Tibial nerve (tissue), 4 donors: ENCODE data around the gene TBCA. TPM values are rescaled to one million over a fixed set of nuclear protein-coding genes. Genes with fewer than 3 reads are reported as not detected.
"Not testable (repeated sequence)": the region's sequence is repeated elsewhere in the genome, so short reads cannot be mapped to it uniquely, and the experiment has no call there.

Experiments
- DNase-seq, 2 donors: peaks; one replicate each; pipeline ENCODE4 v3.0.0-alpha.2; 2019; ENCODE audit warnings: low spot score in 2 of 2
- H3K27ac ChIP-seq, 4 donors: fragments of 200-600 bp; sonication (generic) in 3 of 4; one replicate each; pipeline ENCODE4 v1.5.1; 2017 to 2019; ENCODE audit warnings: mild to moderate bottlenecking in 1 of 4
- H3K27me3 ChIP-seq, 2 donors: fragments of 200-600 bp; sonication (generic) in 1 of 2; one replicate each; pipeline versions ENCODE4 v1.5.1 to v1.6.0; 2017 to 2019
- H3K36me3 ChIP-seq, 3 donors: fragments of 200-600 bp; sonication (generic); one replicate each; pipeline ENCODE4 v1.5.1; 2018 to 2019
- H3K4me1 ChIP-seq, 4 donors: fragments of 200-600 bp; sonication (generic) in 3 of 4; one replicate each; pipeline ENCODE4 v1.5.1; 2017 to 2019
- H3K4me3 ChIP-seq, 4 donors: fragments of 200-600 bp; sonication (generic) in 3 of 4; one replicate each; pipeline ENCODE4 v1.5.1; 2017 to 2019; ENCODE audit warnings: mild to moderate bottlenecking in 1 of 4, moderate library complexity in 1 of 4
- H3K9me3 ChIP-seq, 4 donors: fragments of 200-600 bp; sonication (generic) in 3 of 4; one replicate each; pipeline ENCODE4 v1.5.1; 2017 to 2019
- EP300 ChIP-seq, 2 donors: sonication (generic); formaldehyde crosslinking; IDR thresholded peaks; one replicate each; pipeline ENCODE4 v1.6.1; 2017; ENCODE audit warnings: antibody characterized with exemption in 2 of 2, mild to moderate bottlenecking in 1 of 2
- POLR2A ChIP-seq, 2 donors: fragments of 450-650 bp; IDR thresholded peaks; one replicate each; pipeline ENCODE4 v1.6.1; 2017; ENCODE audit warnings: antibody characterized with exemption in 2 of 2, mild to moderate bottlenecking in 2 of 2, moderate library complexity in 2 of 2
- WGBS, 2 donors: methylation state at CpG; one replicate each; pipeline ENCODE4 v1.1.5; 2018; 5-methylcytosine and 5-hydroxymethylcytosine counted together
- total RNA-seq, 4 donors: library from RNA; depleted of rRNA; stranded (reverse); fragments of >200 nt; gene quantifications; one replicate each; pipeline ENCODE4 v1.1.0, GENCODE V29; 2016
- TF ChIP-seq, protein P1 (sequence below), 5 experiments: fragments of 200-600 bp in 3 of 5; fragments of 450-650 bp in 2 of 5; sonication (generic) in 3 of 5; IDR thresholded peaks; one replicate each; pipeline ENCODE4 v1.5.1; 2016 to 2019; ENCODE audit warnings: antibody characterized with exemption in 5 of 5, mild to moderate bottlenecking in 3 of 5, moderate library complexity in 2 of 5

Gene TBCA
- total RNA-seq, 4 donors from 2014 or later = 83.2 to 157 (median 120) TPM

DNA sequence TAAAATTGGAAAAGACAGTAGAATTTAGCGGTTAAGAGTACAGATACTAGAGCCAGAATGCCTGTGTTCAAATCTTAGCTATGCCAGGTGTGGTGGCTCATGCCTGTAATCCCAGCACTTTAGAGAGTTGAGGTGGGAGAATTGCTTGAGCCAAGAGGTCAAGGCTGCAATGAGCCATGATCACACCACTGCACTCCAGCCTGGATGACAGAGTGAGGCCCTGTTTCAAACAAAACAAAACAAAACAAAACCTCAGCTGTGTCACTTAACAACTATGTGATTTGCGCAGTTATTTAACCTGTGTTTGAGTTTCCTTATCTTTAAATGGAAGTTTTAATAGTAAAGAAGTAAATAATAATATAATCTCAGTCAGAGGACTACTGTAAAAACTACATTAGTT is 68.3 kb downstream of the TBCA start:
- Histone ChIP-seq H3K27ac (no peak overlapping the region), H3K36me3 (peaks cover 0 to 51% (median 16%) of the 10 kb centered on the region in 3 donors), H3K4me1 (peaks cover 0 to 2% (median 0%) of the 10 kb centered on the region in 4 donors), H3K9me3 (no peaks in the 10 kb centered on the region), H3K4me3 (no peak overlapping the region), H3K27me3 (no peaks in the 10 kb centered on the region)
- DNase-seq = no peak
- TF ChIP-seq POLR2A (IDR thresholded peaks at IDR 0.05) (no peak), EP300 (IDR thresholded peaks at IDR 0.05) (no peak)
- TF ChIP-seq, protein P1, sequence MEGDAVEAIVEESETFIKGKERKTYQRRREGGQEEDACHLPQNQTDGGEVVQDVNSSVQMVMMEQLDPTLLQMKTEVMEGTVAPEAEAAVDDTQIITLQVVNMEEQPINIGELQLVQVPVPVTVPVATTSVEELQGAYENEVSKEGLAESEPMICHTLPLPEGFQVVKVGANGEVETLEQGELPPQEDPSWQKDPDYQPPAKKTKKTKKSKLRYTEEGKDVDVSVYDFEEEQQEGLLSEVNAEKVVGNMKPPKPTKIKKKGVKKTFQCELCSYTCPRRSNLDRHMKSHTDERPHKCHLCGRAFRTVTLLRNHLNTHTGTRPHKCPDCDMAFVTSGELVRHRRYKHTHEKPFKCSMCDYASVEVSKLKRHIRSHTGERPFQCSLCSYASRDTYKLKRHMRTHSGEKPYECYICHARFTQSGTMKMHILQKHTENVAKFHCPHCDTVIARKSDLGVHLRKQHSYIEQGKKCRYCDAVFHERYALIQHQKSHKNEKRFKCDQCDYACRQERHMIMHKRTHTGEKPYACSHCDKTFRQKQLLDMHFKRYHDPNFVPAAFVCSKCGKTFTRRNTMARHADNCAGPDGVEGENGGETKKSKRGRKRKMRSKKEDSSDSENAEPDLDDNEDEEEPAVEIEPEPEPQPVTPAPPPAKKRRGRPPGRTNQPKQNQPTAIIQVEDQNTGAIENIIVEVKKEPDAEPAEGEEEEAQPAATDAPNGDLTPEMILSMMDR (IDR thresholded peaks at IDR 0.05) = no peak
- WGBS, 2 donors = 93 to 98% methylated on average over 2 of the region's 2 CpGs

DNA sequence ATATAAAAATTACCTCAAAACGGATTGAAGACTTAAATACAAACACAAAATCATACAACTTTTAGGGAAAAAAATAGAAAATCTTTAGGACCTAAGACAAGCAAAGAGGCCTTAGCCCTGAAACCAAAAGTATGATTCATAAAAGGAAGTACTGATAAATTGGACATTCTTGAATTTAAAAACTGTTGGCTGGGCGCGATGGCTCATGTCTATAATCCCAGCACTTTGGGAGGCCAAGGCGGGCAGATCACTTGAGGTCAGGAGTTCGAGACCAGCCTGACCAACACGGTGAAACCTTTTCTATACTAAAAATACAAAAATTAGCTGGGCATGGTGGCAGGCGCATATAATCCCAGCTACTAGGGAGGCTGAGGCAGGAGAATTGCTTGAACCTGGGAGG is 76.6 kb downstream of the TBCA start:
- peak overlapping the region in 1 of 4 donors; percentile 58 for H3K27ac ChIP-seq
- 64 to 67% methylated on average over 7 of the region's 7 CpGs for WGBS, 2 donors
- DNase-seq, H3K27me3 ChIP-seq, H3K4me1 ChIP-seq, H3K4me3 ChIP-seq: not testable (repeated sequence)
- peaks cover 0 to 35% (median 0%) of the 10 kb centered on the region in 3 donors for H3K36me3 ChIP-seq
- H3K9me3 ChIP-seq = peaks cover 0 to 11% (median 1%) of the 10 kb centered on the region in 4 donors

DNA sequence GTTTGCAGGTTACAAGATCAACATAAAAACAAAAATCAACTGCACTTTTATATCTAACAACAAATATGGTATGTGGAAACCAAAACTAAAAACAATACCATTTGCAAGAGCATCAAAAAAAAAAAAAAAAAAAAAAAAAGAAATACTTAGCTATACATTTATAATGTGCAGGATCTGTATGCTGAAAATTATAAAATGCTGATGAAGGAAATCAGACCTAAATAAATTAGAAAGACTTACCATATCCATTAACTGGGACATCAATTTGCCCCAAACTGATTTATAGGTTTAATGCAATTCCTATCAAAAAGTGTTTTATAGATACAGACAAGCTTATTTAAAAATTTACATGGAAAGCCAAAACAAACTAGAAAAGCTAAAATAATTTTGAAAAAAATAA is 77.2 kb downstream of the TBCA start:
- Histone ChIP-seq H3K4me3 (no peak overlapping the region), H3K4me1 (peaks cover 0 to 5% (median 2%) of the 10 kb centered on the region in 4 donors), H3K9me3 (peaks cover 0 to 11% (median 1%) of the 10 kb centered on the region in 4 donors), H3K36me3 (peaks cover 0 to 28% (median 0%) of the 10 kb centered on the region in 3 donors), H3K27me3 (no peaks in the 10 kb centered on the region), H3K27ac (peak overlapping the region in 1 of 4 donors; percentile 58)
- no peak for DNase-seq
- TF ChIP-seq POLR2A (IDR thresholded peaks at IDR 0.05) = no peak
- no peak for TF ChIP-seq EP300 (IDR thresholded peaks at IDR 0.05)
- TF ChIP-seq, protein P1 (IDR thresholded peaks at IDR 0.05) = no peak

DNA sequence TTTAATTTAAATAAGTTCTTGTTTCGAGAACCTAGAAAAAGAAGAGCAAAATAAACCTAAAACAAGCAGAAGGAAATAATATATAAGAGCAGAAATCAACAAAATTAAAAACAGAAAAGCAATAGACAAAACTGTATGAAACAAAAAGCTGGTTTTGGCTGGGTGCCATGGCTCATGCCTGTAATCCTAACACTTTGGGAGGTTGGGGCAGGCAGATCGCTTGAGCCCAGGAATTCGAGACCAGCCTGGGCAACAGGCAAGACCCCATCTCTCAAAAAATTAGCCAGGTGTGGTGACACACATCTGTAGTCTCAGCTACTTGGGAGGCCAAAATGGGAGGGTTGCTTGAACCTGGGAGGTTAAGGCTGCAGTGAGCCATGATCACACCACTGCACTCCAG is 78.4 kb downstream of the TBCA start:
- 93 to 94% methylated on average over 3 of the region's 3 CpGs for WGBS, 2 donors
- no peak overlapping the region for H3K27ac ChIP-seq
- H3K4me3 ChIP-seq = no peak overlapping the region
- peaks cover 0 to 5% (median 2%) of the 10 kb centered on the region in 4 donors for H3K4me1 ChIP-seq
- DNase-seq = peak in 1 of 2 donors; percentile 7
- peaks cover 0 to 27% (median 0%) of the 10 kb centered on the region in 3 donors for H3K36me3 ChIP-seq
- H3K9me3 ChIP-seq = peaks cover 0 to 11% (median 1%) of the 10 kb centered on the region in 4 donors
- TF ChIP-seq, protein P1 (IDR thresholded peaks at IDR 0.05) = no peak
- TF ChIP-seq POLR2A (IDR thresholded peaks at IDR 0.05) (no peak), EP300 (IDR thresholded peaks at IDR 0.05) (no peak)
- H3K27me3 ChIP-seq = no peaks in the 10 kb centered on the region

DNA sequence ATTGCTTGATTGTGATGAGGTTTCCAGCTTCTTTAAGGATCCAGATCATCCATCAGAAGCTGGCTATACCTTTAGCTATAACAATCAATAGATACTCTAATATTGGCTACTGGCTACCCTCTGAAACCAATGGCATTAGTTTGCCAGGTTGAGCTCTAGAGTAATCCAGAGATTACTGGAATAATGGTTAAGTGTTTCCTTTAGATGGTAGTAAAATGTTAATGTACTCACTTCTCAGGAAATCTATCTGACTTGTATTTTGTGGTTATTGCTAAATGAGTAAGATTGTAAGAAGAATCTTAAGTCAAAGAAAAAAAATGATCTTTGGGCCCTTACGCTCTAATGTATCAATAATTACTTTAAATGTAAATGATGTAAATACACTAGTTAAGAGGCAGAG is 80.0 kb downstream of the TBCA start:
- H3K4me1 ChIP-seq = peaks cover 0 to 5% (median 2%) of the 10 kb centered on the region in 4 donors
- no peak for DNase-seq
- peaks cover 0 to 11% (median 1%) of the 10 kb centered on the region in 4 donors for H3K9me3 ChIP-seq
- H3K27ac ChIP-seq = no peak overlapping the region
- WGBS, 2 donors = 98 to 100% methylated on average over 1 of the region's 1 CpG
- H3K4me3 ChIP-seq = no peak overlapping the region
- H3K36me3 ChIP-seq = peaks cover 0 to 23% (median 0%) of the 10 kb centered on the region in 3 donors
- TF ChIP-seq, protein P1 (IDR thresholded peaks at IDR 0.05) = no peak
- no peak for TF ChIP-seq EP300 (IDR thresholded peaks at IDR 0.05)
- TF ChIP-seq POLR2A (IDR thresholded peaks at IDR 0.05) = no peak
- H3K27me3 ChIP-seq = no peaks in the 10 kb centered on the region

DNA sequence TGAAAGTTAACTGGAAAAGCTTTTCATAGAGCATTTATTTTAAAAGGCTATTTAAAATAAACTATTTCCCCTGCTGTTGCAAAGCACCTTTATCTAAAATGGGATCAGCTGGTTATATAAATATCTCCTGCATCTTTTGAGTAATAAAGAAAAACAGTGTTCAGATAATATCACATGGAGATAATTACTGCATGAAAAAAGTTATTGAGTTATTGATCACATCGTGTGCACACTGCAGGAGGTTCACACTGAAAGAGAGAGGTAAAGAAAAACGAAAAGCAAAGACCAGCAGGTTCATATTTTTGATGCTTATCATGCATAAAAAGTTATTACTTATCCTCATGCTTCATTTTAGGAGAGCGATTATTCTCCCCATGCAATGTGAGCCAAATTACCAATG is 82.2 kb downstream of the TBCA start:
- Histone ChIP-seq H3K27me3 (no peaks in the 10 kb centered on the region), H3K27ac (no peak overlapping the region), H3K4me3 (no peak overlapping the region), H3K36me3 (peaks cover 0 to 44% (median 0%) of the 10 kb centered on the region in 3 donors), H3K9me3 (peaks cover 0 to 11% (median 1%) of the 10 kb centered on the region in 4 donors), H3K4me1 (peaks cover 0 to under 1% (median under 1%) of the 10 kb centered on the region in 4 donors)
- WGBS, 2 donors = 87 to 93% methylated on average over 3 of the region's 3 CpGs
- no peak for DNase-seq
- TF ChIP-seq, protein P1 (IDR thresholded peaks at IDR 0.05) = no peak
- TF ChIP-seq EP300 (IDR thresholded peaks at IDR 0.05) = no peak
- no peak for TF ChIP-seq POLR2A (IDR thresholded peaks at IDR 0.05)
